GM21526 (cell line): ENCODE data around the gene FGF22.

Experiments used
- ATAC-seq: cut with Tn5 transposase; IDR thresholded peaks from one replicate; pipeline ENCODE4 v1.9.1; 2021; ENCODE audit warnings: moderate library complexity; ENCODE audit not compliant: unreplicated experiment, low FRiP score

FGF22 gene

GRCh38 chr19:676339-677105 lies 36.8 kb downstream of the FGF22 start, which contains the start of gene FSTL3:
Gene FSTL3, plus strand, starts transcription at chr19:676392. Its CDS starts 32 bp downstream, at chr19:676424.
- no peak for ATAC-seq

GRCh38 chr19:677201-677600 lies 37.5 kb downstream of the FGF22 start:
- no peak for ATAC-seq

GRCh38 chr19:677601-678436 lies 38.1 kb downstream of the FGF22 start:
- no peak for ATAC-seq

- no peak for ATAC-seq
Observed at GRCh38 chr19:678791-679388, 39.2 kb downstream of the FGF22 start.

- peak; percentile 9 for ATAC-seq
Observed at GRCh38 chr19:679418-680286, 40.0 kb downstream of the FGF22 start.

GRCh38 chr19:680287-681028 lies 40.8 kb downstream of the FGF22 start:
- peak; percentile 58 for ATAC-seq

- ATAC-seq = no peak
Observed at GRCh38 chr19:681029-682019, 41.6 kb downstream of the FGF22 start.

- no peak for ATAC-seq
Observed at GRCh38 chr19:682678-683320, 43.1 kb downstream of the FGF22 start.

- no peak for ATAC-seq
Observed at GRCh38 chr19:685454-685931, 45.8 kb downstream of the FGF22 start.

GRCh38 chr19:686589-687297 lies 47.1 kb downstream of the FGF22 start:
- no peak for ATAC-seq

- ATAC-seq = no peak
Observed at GRCh38 chr19:687569-688166, 48.0 kb downstream of the FGF22 start.

- no peak for ATAC-seq
Observed at GRCh38 chr19:688214-688613, 48.5 kb downstream of the FGF22 start.

GRCh38 chr19:688992-689391 lies 49.3 kb downstream of the FGF22 start:
- no peak for ATAC-seq

- ATAC-seq = no peak
Observed at GRCh38 chr19:690203-690602, 50.5 kb downstream of the FGF22 start.
